Vagina (tissue), 2 donors: Measurements from ENCODE around the gene IMMP2L. TPM values are rescaled to one million over a fixed set of nuclear protein-coding genes. Genes with fewer than 3 reads are reported as not detected.

Experiments
- DNase-seq, 2 donors: peaks; one replicate each; pipeline ENCODE4 v3.0.0-alpha.2; 2017; ENCODE audit errors: extremely low spot score in 2 of 2
- H3K27ac ChIP-seq: fragments of 200-600 bp; sonication (generic); one replicate; pipeline ENCODE4 v1.5.1; 2019
- H3K27me3 ChIP-seq: fragments of 200-600 bp; sonication (generic); one replicate; pipeline ENCODE4 v1.5.1; 2019
- H3K36me3 ChIP-seq, 2 donors: fragments of 200-600 bp; sonication (generic); one replicate each; pipeline ENCODE4 v1.5.1; 2017 to 2019
- H3K4me1 ChIP-seq: fragments of 200-600 bp; sonication (generic); one replicate; pipeline ENCODE4 v1.5.1; 2019
- H3K4me3 ChIP-seq, 2 donors: fragments of 200-600 bp; sonication (generic); 1 replicate in 1 of 2; 2 replicates in 1 of 2; pipeline ENCODE4 v1.5.1; 2016 to 2019
- H3K9me3 ChIP-seq: fragments of 200-600 bp; sonication (generic); one replicate; pipeline ENCODE4 v1.5.1; 2019
- CTCF ChIP-seq, 3 experiments: fragments of 450-650 bp in 2 of 3; fragments of 200-600 bp in 1 of 3; sonication (generic) in 1 of 3; IDR thresholded peaks; one replicate each; pipeline ENCODE4 v1.5.1; 2017 to 2019; ENCODE audit warnings: antibody characterized with exemption in 3 of 3, mild to moderate bottlenecking in 2 of 3, moderate library complexity in 2 of 3
- POLR2A ChIP-seq, 2 donors: fragments of 450-650 bp; IDR thresholded peaks; one replicate each; pipeline ENCODE4 v1.6.1; 2017; ENCODE audit warnings: antibody characterized with exemption in 2 of 2, mild to moderate bottlenecking in 2 of 2, moderate library complexity in 2 of 2
- POLR2AphosphoS5 ChIP-seq, 2 donors: sonication (generic); formaldehyde crosslinking; IDR thresholded peaks; one replicate each; pipeline ENCODE4 v1.9.0; 2017; ENCODE audit warnings: antibody characterized with exemption in 2 of 2, mild to moderate bottlenecking in 2 of 2, low read depth in 1 of 2; ENCODE audit not compliant: insufficient read depth in 1 of 2
- intact Hi-C: fragments of 100-400 bp; cut with DNase I; formaldehyde crosslinking; loops from one replicate; pipeline ENCODE4 v1.15.1; 2023
- total RNA-seq: library from RNA; depleted of rRNA; stranded (reverse); fragments of >200 nt; gene quantifications from one replicate; pipeline ENCODE4 v1.2.3, GENCODE V29; 2016

IMMP2L gene
- total RNA-seq, 1 donor from 2014 or later, result 13.3 TPM

- Histone ChIP-seq H3K36me3 (no peaks in the 10 kb centered on the region), H3K4me3 (no peak overlapping the region), H3K9me3 (no peaks in the 10 kb centered on the region), H3K27ac (no peak overlapping the region), H3K27me3 (no peaks in the 10 kb centered on the region), H3K4me1 (no peaks in the 10 kb centered on the region)
- no peak for TF ChIP-seq CTCF (IDR thresholded peaks at IDR 0.05)
- no peak for TF ChIP-seq POLR2AphosphoS5 (IDR thresholded peaks at IDR 0.05; ENCODE audit: insufficient read depth in 1 of 2, low read depth in 1 of 2)
- no peak for TF ChIP-seq POLR2A (IDR thresholded peaks at IDR 0.05)
- no peak for DNase-seq
- intact Hi-C loops, result no loop called here
Measured at GRCh38 chr7:110994028-110994967, 568.0 kb downstream of the IMMP2L start.

DNA sequence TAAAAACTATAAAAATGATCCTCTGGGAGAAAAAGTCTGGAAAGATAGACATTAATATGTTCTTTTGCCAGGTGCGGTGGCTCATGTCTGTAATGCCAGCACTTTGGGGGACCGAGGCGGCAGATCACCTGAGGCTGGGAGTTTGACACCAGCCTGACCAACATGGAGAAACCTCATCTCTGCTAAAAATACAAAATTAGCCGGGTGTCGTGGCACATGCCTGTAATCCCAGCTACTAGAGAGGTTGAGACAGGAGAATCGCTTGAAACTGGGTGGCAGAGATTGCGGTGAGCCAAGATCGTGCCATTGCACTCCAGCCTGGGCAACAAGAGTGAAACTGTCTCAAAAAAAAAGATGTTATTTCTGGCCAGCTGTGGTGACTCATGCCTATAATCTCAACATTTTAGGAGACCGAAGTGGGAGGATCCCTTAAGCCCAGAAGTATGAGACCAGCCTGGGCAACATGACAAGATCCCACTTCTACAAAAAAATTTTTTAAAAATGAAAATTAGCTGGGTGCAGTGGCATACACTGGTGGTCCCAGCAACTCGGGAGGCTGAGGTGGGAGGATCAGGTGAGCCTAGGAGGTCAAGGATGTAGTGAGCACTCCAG lies 573.3 kb downstream of the IMMP2L start:
- Histone ChIP-seq H3K9me3 (no peaks in the 10 kb centered on the region), H3K4me3 (no peak overlapping the region), H3K4me1 (no peaks in the 10 kb centered on the region), H3K36me3 (no peaks in the 10 kb centered on the region), H3K27me3 (no peaks in the 10 kb centered on the region), H3K27ac (no peak overlapping the region)
- intact Hi-C loops, result no loop called here
- no peak for DNase-seq
- TF ChIP-seq POLR2A (IDR thresholded peaks at IDR 0.05), result no peak
- TF ChIP-seq CTCF (IDR thresholded peaks at IDR 0.05), result no peak
- TF ChIP-seq POLR2AphosphoS5 (IDR thresholded peaks at IDR 0.05; ENCODE audit: insufficient read depth in 1 of 2, low read depth in 1 of 2), result no peak

- DNase-seq, result no peak
- no peaks in the 10 kb centered on the region for H3K4me1 ChIP-seq
- no peak for TF ChIP-seq CTCF (IDR thresholded peaks at IDR 0.05)
- TF ChIP-seq POLR2A (IDR thresholded peaks at IDR 0.05), result no peak
- no peak for TF ChIP-seq POLR2AphosphoS5 (IDR thresholded peaks at IDR 0.05; ENCODE audit: insufficient read depth in 1 of 2, low read depth in 1 of 2)
- H3K27me3 ChIP-seq, result no peaks in the 10 kb centered on the region
- H3K36me3 ChIP-seq, result no peaks in the 10 kb centered on the region
- H3K27ac ChIP-seq, result no peak overlapping the region
- no peaks in the 10 kb centered on the region for H3K9me3 ChIP-seq
- H3K4me3 ChIP-seq, result no peak overlapping the region
- intact Hi-C loops, result no loop called here
Measured at GRCh38 chr7:110988348-110988747, 573.9 kb downstream of the IMMP2L start.

DNA sequence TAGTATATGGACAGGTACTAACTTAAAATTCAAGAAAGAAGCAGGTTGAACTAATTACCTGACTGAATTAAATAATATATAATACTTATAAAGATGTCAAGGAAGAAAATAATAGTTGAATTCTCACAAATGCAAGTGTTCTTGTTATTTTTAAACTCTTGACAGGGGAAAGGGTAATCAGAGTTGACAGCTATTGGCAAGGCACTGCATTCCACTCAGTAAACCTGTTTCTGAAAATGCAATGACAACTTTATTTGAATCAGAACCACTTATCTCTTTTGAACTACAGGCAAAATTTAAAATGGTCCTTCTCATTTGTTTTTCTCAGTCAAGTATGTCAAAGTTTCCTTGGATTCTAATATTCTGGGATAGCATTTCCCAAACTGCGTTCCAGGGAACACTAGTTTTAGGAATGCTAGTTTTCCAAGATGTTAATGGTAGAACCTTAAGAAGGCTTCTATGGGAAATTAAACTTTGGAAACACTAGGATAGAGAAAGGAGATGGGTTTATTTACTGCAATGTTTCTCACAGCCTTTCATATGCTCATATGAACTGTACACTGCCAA lies 575.1 kb downstream of the IMMP2L start:
- DNase-seq, result no peak
- no peaks in the 10 kb centered on the region for H3K36me3 ChIP-seq
- intact Hi-C loops, result no loop called here
- H3K9me3 ChIP-seq, result no peaks in the 10 kb centered on the region
- H3K27me3 ChIP-seq, result no peaks in the 10 kb centered on the region
- no peak overlapping the region for H3K27ac ChIP-seq
- no peak for TF ChIP-seq CTCF (IDR thresholded peaks at IDR 0.05)
- TF ChIP-seq POLR2A (IDR thresholded peaks at IDR 0.05), result no peak
- TF ChIP-seq POLR2AphosphoS5 (IDR thresholded peaks at IDR 0.05; ENCODE audit: insufficient read depth in 1 of 2, low read depth in 1 of 2), result no peak
- H3K4me1 ChIP-seq, result no peaks in the 10 kb centered on the region
- H3K4me3 ChIP-seq, result no peak overlapping the region
